Body of pancreas (tissue), 4 donors: ENCODE data around the gene ACTL10. TPM values are rescaled to one million over a fixed set of nuclear protein-coding genes. Genes with fewer than 3 reads are reported as not detected.
"Not testable (repeated sequence)": the region's sequence is repeated elsewhere in the genome, so short reads cannot be mapped to it uniquely, and the experiment has no call there.

Source experiments
- ATAC-seq: fragments of 150-250 bp; one replicate; pipeline ENCODE4 v1.9.1; 2016
- DNase-seq, 4 donors: peaks; one replicate each; pipeline ENCODE4 v3.0.0-alpha.2; 2019
- H3K27ac ChIP-seq, 4 donors: fragments of 200-600 bp; sonication (generic); 1 replicate in 3 of 4; 2 replicates in 1 of 4; pipeline versions ENCODE4 v1.5.1 to v1.6.1; 2016 to 2019; ENCODE audit warnings: mild to moderate bottlenecking in 1 of 4, mixed read lengths in 1 of 4, moderate library complexity in 1 of 4
- H3K27me3 ChIP-seq, 2 donors: fragments of 200-600 bp; sonication (generic); one replicate each; pipeline ENCODE4 v1.6.0; 2016; ENCODE audit warnings: mild to moderate bottlenecking in 1 of 2
- H3K36me3 ChIP-seq, 2 donors: fragments of 200-600 bp; sonication (generic); replicated peaks in 1 of 2; 2 replicates each; pipeline ENCODE4 v1.5.1; 2016; ENCODE audit warnings: low read depth in 2 of 2; ENCODE audit not compliant: insufficient read depth in 1 of 2
- H3K4me1 ChIP-seq: fragments of 200-600 bp; sonication (generic); one replicate; pipeline ENCODE4 v1.6.0; 2016
- H3K4me3 ChIP-seq, 2 donors: fragments of 200-600 bp; sonication (generic); 1 replicate in 1 of 2; 2 replicates in 1 of 2; pipeline ENCODE4 v1.5.1; 2016 to 2019
- H3K9me3 ChIP-seq, 3 donors: fragments of 200-600 bp; sonication (generic); 1 replicate in 2 of 3; 2 replicates in 1 of 3; pipeline ENCODE4 v1.5.1; 2016
- POLR2A ChIP-seq, 3 donors: fragments of 450-650 bp; IDR thresholded peaks; one replicate each; pipeline ENCODE4 v1.6.1; 2016; ENCODE audit warnings: antibody characterized with exemption in 3 of 3, mild to moderate bottlenecking in 2 of 3
- WGBS, 2 donors: methylation state at CpG; one replicate each; pipeline ENCODE4 v1.1.5; 2017; 5-methylcytosine and 5-hydroxymethylcytosine counted together
- intact Hi-C: fragments of 100-400 bp; cut with DNase I; formaldehyde crosslinking; loops from one replicate; pipeline ENCODE4 v1.15.1; 2023
- total RNA-seq, 2 donors: library from RNA; depleted of rRNA; stranded (reverse); fragments of >200 nt; gene quantifications; one replicate each; pipeline ENCODE4 v1.1.0, GENCODE V29; 2016
- TF ChIP-seq, protein P1 (sequence below), 7 experiments: fragments of 450-650 bp in 4 of 7; fragments of 200-600 bp in 3 of 7; sonication (generic) in 3 of 7; IDR thresholded peaks; one replicate each; pipeline ENCODE4 v1.5.1; 2016 to 2019; ENCODE audit warnings: antibody characterized with exemption in 7 of 7

Gene ACTL10
- total RNA-seq, 2 donors from 2014 or later, result 4.0 to 4.9 TPM

DNA sequence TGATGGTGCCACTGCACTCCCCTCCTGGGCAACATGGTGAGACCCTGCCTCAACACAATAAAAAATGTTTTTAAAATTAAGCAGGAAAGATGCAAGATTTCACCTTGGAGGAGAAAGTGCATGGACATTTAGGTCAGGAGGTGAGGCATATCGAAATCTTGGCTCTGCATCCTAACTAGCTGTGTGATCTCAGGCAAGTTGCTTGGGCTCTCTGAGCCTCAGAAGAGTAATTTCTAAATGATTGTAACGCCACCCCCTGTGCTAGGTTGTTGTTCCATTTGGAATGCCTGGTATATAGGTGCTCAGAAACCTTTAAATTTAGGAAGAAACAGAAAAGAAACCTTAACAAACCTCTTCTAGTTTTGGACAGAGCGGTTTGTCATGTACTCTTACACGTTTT is 40.6 kb upstream of the ACTL10 start:
- TF ChIP-seq, protein P1, sequence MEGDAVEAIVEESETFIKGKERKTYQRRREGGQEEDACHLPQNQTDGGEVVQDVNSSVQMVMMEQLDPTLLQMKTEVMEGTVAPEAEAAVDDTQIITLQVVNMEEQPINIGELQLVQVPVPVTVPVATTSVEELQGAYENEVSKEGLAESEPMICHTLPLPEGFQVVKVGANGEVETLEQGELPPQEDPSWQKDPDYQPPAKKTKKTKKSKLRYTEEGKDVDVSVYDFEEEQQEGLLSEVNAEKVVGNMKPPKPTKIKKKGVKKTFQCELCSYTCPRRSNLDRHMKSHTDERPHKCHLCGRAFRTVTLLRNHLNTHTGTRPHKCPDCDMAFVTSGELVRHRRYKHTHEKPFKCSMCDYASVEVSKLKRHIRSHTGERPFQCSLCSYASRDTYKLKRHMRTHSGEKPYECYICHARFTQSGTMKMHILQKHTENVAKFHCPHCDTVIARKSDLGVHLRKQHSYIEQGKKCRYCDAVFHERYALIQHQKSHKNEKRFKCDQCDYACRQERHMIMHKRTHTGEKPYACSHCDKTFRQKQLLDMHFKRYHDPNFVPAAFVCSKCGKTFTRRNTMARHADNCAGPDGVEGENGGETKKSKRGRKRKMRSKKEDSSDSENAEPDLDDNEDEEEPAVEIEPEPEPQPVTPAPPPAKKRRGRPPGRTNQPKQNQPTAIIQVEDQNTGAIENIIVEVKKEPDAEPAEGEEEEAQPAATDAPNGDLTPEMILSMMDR (IDR thresholded peaks at IDR 0.05), result no peak
- TF ChIP-seq POLR2A (IDR thresholded peaks at IDR 0.05), result no peak
- 92 to 93% methylated on average over 4 of the region's 4 CpGs for WGBS, 2 donors
- H3K9me3 ChIP-seq, result no peaks in the 10 kb centered on the region
- intact Hi-C loops, result no loop called here
- H3K27me3 ChIP-seq, result no peaks in the 10 kb centered on the region
- no peak for ATAC-seq
- DNase-seq, result no peak
- H3K27ac ChIP-seq, result no peak overlapping the region
- peaks cover 0 to 17% of the 10 kb centered on the region in 2 donors for H3K36me3 ChIP-seq
- no peak overlapping the region for H3K4me3 ChIP-seq
- no peaks in the 10 kb centered on the region for H3K4me1 ChIP-seq

DNA sequence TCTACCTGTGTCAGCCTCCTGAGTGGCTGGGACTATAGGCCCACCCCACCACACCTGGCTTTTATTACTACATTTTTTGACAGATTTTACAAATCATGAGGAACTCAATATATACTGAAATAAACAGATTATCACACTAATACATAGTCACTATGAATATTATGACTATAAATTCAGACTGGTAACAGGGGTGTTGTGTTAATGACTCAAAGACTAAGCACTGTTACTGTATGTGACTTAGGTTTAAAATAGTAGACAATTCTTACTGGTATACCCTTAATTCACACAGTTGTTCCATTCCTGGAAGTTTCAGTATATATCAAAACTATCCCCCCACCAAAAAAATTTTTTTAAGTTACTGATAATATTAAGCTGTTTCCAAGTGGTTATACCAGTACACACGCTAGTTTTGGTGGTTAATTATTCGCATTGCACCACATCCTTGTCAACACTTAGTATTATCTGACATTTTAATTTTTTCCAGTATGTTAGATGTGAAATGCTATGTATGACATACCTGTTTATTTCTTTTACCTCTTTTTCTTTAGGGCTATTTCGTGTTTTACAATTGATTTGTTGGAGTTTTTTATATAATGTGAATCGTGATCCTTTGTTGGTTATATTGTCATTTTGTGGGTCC is 39.0 kb upstream of the ACTL10 start:
- intact Hi-C loops, result no loop called here
- TF ChIP-seq, protein P1 (IDR thresholded peaks at IDR 0.05), result no peak
- TF ChIP-seq POLR2A (IDR thresholded peaks at IDR 0.05), result no peak
- H3K9me3 ChIP-seq, result no peaks in the 10 kb centered on the region
- H3K27ac ChIP-seq, result no peak overlapping the region
- H3K4me3 ChIP-seq, result no peak overlapping the region
- H3K36me3 ChIP-seq, result peaks cover 0 to 17% of the 10 kb centered on the region in 2 donors
- H3K27me3 ChIP-seq, result no peaks in the 10 kb centered on the region
- ATAC-seq (no peak), DNase-seq (no peak)
- WGBS, 2 donors, result 96 to 98% methylated on average over 4 of the region's 4 CpGs
- H3K4me1 ChIP-seq, result no peaks in the 10 kb centered on the region

GRCh38 chr20:33629533-33629932 is 37.2 kb upstream of the ACTL10 start:
- peaks cover 0 to 10% of the 10 kb centered on the region in 2 donors for H3K36me3 ChIP-seq
- no peaks in the 10 kb centered on the region for H3K9me3 ChIP-seq
- no peak overlapping the region for H3K27ac ChIP-seq
- no peaks in the 10 kb centered on the region for H3K27me3 ChIP-seq
- TF ChIP-seq POLR2A (IDR thresholded peaks at IDR 0.05), result no peak
- TF ChIP-seq, protein P1 (IDR thresholded peaks at IDR 0.05), result no peak
- H3K4me3 ChIP-seq, result no peak overlapping the region
- intact Hi-C loops, result no loop called here
- H3K4me1 ChIP-seq, result no peaks in the 10 kb centered on the region
- 92 to 93% methylated on average over 10 of the region's 10 CpGs for WGBS, 2 donors
- DNase-seq (no peak), ATAC-seq (no peak)

GRCh38 chr20:33629979-33630378 is 36.8 kb upstream of the ACTL10 start:
- Histone ChIP-seq H3K27me3 (no peaks in the 10 kb centered on the region), H3K4me3 (no peak overlapping the region), H3K36me3 (peaks cover 0 to 7% of the 10 kb centered on the region in 2 donors), H3K4me1 (no peaks in the 10 kb centered on the region), H3K27ac (no peak overlapping the region), H3K9me3 (no peaks in the 10 kb centered on the region)
- intact Hi-C loops, result no loop called here
- TF ChIP-seq POLR2A (IDR thresholded peaks at IDR 0.05), result no peak
- TF ChIP-seq, protein P1 (IDR thresholded peaks at IDR 0.05), result no peak
- no peak for DNase-seq
- WGBS, 2 donors, result 88 to 96% methylated on average over 5 of the region's 5 CpGs
- no peak for ATAC-seq

DNA sequence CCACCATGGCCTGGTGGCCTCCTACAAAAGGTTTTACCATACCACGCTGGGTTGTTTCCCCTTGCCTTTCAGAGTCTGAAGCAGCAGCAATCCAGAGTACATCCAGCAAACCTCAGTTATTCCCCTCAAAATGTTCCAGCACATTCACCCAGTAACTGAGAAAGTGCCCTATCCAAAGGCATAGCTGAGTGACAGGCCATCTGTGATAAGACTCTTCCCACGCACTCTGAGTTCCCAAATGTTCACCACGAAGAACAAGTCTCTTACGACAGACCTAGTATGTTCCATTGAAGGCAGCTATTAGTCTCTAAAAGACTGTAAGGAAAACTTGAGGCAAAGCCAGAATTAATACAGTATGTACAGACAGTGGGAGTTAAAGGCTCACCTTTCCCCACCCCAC is 36.2 kb upstream of the ACTL10 start:
- DNase-seq, result no peak
- TF ChIP-seq POLR2A (IDR thresholded peaks at IDR 0.05), result no peak
- TF ChIP-seq, protein P1 (IDR thresholded peaks at IDR 0.05), result no peak

GRCh38 chr20:33631910-33632309 is 34.8 kb upstream of the ACTL10 start:
- H3K9me3 ChIP-seq, DNase-seq, ATAC-seq, H3K27me3 ChIP-seq, H3K36me3 ChIP-seq, intact Hi-C loops, H3K27ac ChIP-seq, H3K4me1 ChIP-seq, H3K4me3 ChIP-seq: not testable (repeated sequence)
- 80 to 82% methylated on average over 4 of the region's 4 CpGs for WGBS, 2 donors

More for the DNA sequence above, 36.2 kb upstream of the ACTL10 start:
- 79 to 82% methylated on average over 4 of the region's 4 CpGs for WGBS, 2 donors
- H3K36me3 ChIP-seq, result peaks cover 0 to 7% of the 10 kb centered on the region in 2 donors
- ATAC-seq, result no peak
- no peaks in the 10 kb centered on the region for H3K27me3 ChIP-seq
- no peaks in the 10 kb centered on the region for H3K4me1 ChIP-seq
- no peaks in the 10 kb centered on the region for H3K9me3 ChIP-seq
- intact Hi-C loops, result no loop called here
- H3K4me3 ChIP-seq, result no peak overlapping the region
- H3K27ac ChIP-seq, result no peak overlapping the region
